ENCODE results near the gene ERCC4.

DNA sequence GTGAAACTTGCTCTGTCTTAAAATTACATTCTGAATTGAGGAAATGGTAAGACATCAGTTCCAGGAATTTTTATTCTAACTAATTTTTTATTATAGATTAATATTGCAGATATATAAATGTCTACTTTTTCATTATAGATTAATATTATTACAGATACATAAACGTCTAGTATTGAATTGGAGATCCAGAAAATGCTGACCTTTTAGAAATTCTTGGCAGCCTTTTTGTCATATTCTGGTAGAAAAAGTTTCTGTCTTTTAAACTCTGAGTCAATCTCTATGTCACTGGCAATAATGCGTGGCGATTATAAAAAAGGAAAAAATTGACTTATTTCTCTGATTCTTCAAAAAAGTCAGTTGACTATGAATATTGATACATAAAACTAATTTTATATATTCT lies 8.7 kb downstream of the ERCC4 start:
- TF ChIP-seq ZBTB21 (tag by site-specific recombination; IDR thresholded peaks at IDR 0.05), result no peak
- no peak for TF ChIP-seq ZNF664 (tag by site-specific recombination; IDR thresholded peaks at IDR 0.05)
- no peak for TF ChIP-seq ZFP37 (tag by site-specific recombination; IDR thresholded peaks at IDR 0.05)
- TF ChIP-seq KLF16 (tag by site-specific recombination; IDR thresholded peaks at IDR 0.05), result no peak
- TF ChIP-seq ZNF777 (tag by site-specific recombination; IDR thresholded peaks at IDR 0.05; ENCODE audit: borderline replicate concordance), result no peak
- TF ChIP-seq, protein P1, sequence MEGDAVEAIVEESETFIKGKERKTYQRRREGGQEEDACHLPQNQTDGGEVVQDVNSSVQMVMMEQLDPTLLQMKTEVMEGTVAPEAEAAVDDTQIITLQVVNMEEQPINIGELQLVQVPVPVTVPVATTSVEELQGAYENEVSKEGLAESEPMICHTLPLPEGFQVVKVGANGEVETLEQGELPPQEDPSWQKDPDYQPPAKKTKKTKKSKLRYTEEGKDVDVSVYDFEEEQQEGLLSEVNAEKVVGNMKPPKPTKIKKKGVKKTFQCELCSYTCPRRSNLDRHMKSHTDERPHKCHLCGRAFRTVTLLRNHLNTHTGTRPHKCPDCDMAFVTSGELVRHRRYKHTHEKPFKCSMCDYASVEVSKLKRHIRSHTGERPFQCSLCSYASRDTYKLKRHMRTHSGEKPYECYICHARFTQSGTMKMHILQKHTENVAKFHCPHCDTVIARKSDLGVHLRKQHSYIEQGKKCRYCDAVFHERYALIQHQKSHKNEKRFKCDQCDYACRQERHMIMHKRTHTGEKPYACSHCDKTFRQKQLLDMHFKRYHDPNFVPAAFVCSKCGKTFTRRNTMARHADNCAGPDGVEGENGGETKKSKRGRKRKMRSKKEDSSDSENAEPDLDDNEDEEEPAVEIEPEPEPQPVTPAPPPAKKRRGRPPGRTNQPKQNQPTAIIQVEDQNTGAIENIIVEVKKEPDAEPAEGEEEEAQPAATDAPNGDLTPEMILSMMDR (tag by site-specific recombination; IDR thresholded peaks at IDR 0.05), result no peak
- no peak for TF ChIP-seq ZNF529 (tag by site-specific recombination; IDR thresholded peaks at IDR 0.05; ENCODE audit: insufficient replicate concordance)
- TF ChIP-seq, protein P2, sequence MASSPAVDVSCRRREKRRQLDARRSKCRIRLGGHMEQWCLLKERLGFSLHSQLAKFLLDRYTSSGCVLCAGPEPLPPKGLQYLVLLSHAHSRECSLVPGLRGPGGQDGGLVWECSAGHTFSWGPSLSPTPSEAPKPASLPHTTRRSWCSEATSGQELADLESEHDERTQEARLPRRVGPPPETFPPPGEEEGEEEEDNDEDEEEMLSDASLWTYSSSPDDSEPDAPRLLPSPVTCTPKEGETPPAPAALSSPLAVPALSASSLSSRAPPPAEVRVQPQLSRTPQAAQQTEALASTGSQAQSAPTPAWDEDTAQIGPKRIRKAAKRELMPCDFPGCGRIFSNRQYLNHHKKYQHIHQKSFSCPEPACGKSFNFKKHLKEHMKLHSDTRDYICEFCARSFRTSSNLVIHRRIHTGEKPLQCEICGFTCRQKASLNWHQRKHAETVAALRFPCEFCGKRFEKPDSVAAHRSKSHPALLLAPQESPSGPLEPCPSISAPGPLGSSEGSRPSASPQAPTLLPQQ (tag by site-specific recombination; IDR thresholded peaks at IDR 0.05), result no peak
- no peak for TF ChIP-seq ZNF121 (tag by site-specific recombination; IDR thresholded peaks at IDR 0.05)
- TF ChIP-seq WT1 (tag by site-specific recombination; IDR thresholded peaks at IDR 0.05), result no peak
- TF ChIP-seq ZNF146 (tag by site-specific recombination; IDR thresholded peaks at IDR 0.05), result no peak
